BE2C (cell line): ENCODE measurements around the gene MRPL55.

Source experiments
- DNase-seq: peaks from one replicate; pipeline ENCODE4 v3.0.0-alpha.2; 2020
- H3K27me3 ChIP-seq: fragments of 250-450 bp; sonication (Bioruptor Pico); 2 replicates; pipeline ENCODE4 v1.5.1; 2020; ENCODE audit warnings: mild to moderate bottlenecking
- H3K36me3 ChIP-seq: fragments of 250-450 bp; sonication (Bioruptor Pico); 2 replicates; pipeline ENCODE4 v1.5.1; 2020; ENCODE audit warnings: mild to moderate bottlenecking
- H3K4me1 ChIP-seq: fragments of 250-450 bp; sonication (Bioruptor Pico); 2 replicates; pipeline ENCODE4 v1.5.1; 2020
- H3K4me3 ChIP-seq: 2 replicates; pipeline ENCODE4 v1.5.1; 2011; ENCODE audit warnings: low read depth, low read length
- H3K9me3 ChIP-seq: fragments of 250-450 bp; sonication (Bioruptor Pico); 2 replicates; pipeline ENCODE4 v1.5.1; 2020
- TF ChIP-seq, protein P1 (sequence below): IDR thresholded peaks from 2 replicates; pipeline ENCODE4 v1.5.1; 2012; ENCODE audit warnings: mild to moderate bottlenecking, low read depth, low read length

MRPL55 gene

DNA sequence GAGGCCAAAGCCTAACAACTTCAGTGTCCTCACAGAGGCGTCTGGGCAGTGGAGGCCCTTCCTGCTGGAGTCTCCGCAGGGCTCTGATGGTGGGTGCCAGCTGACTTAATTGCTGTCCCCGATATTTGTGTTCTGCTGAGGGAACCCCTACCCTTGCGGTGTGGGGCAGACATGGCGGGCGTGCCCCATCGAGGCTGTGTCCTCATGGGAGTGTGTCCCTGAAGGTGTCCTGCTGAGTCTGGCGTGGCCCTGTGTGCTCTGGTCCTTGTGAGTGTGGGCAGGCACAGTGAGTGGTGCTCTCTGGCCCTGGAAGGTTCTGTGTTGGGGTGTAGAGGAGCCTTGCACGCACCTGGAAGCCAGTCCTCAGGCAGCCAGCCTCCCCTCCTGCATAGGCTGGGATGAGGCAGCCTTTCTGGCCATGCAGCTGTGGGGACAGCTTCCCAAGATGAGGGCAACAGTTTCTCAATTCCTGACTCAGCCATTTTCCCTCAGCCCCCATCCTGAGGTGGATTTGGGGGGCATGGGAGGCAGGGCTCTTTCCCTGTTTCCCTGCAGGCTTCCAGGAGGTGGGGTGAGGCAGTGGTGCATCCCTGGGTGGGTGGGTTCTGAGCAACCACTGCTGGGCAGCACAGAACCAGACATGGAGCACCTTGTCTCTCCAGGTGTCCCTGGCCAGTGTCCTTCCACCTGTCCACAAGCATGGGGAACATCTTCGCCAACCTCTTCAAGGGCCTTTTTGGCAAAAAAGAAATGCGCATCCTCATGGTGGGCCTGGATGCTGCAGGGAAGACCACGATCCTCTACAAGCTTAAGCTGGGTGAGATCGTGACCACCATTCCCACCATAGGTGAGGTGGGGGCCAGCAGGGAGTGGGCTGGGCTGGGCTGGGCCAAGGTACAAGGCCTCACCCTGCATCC, 12.4 kb downstream of the MRPL55 start:
- peaks cover 68% of the 10 kb centered on the region for H3K36me3 ChIP-seq
- H3K9me3 ChIP-seq, result peaks cover 13% of the 10 kb centered on the region
- no peaks in the 10 kb centered on the region for H3K4me1 ChIP-seq

GRCh38 chr1:228095938-228096337, 13.2 kb downstream of the MRPL55 start:
- Histone ChIP-seq H3K9me3 (peaks cover 13% of the 10 kb centered on the region), H3K4me3 (no peak overlapping the region), H3K36me3 (peaks cover 72% of the 10 kb centered on the region), H3K4me1 (no peaks in the 10 kb centered on the region), H3K27me3 (no peaks in the 10 kb centered on the region)
- TF ChIP-seq, protein P1, sequence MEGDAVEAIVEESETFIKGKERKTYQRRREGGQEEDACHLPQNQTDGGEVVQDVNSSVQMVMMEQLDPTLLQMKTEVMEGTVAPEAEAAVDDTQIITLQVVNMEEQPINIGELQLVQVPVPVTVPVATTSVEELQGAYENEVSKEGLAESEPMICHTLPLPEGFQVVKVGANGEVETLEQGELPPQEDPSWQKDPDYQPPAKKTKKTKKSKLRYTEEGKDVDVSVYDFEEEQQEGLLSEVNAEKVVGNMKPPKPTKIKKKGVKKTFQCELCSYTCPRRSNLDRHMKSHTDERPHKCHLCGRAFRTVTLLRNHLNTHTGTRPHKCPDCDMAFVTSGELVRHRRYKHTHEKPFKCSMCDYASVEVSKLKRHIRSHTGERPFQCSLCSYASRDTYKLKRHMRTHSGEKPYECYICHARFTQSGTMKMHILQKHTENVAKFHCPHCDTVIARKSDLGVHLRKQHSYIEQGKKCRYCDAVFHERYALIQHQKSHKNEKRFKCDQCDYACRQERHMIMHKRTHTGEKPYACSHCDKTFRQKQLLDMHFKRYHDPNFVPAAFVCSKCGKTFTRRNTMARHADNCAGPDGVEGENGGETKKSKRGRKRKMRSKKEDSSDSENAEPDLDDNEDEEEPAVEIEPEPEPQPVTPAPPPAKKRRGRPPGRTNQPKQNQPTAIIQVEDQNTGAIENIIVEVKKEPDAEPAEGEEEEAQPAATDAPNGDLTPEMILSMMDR, result no peak
- no peak for DNase-seq

More for the DNA sequence above, 12.4 kb downstream of the MRPL55 start:
- TF ChIP-seq, protein P1, result no peak
- no peak for DNase-seq
- Histone ChIP-seq H3K27me3 (no peaks in the 10 kb centered on the region), H3K4me3 (no peak overlapping the region)

- no peak for DNase-seq
- peaks cover 74% of the 10 kb centered on the region for H3K36me3 ChIP-seq
- H3K4me1 ChIP-seq, result no peaks in the 10 kb centered on the region
- no peak overlapping the region for H3K4me3 ChIP-seq
- H3K27me3 ChIP-seq, result no peaks in the 10 kb centered on the region
- H3K9me3 ChIP-seq, result peaks cover 13% of the 10 kb centered on the region
- TF ChIP-seq, protein P1, result no peak
Measured at GRCh38 chr1:228095161-228095560, 13.9 kb downstream of the MRPL55 start.

GRCh38 chr1:228094432-228095016, 14.6 kb downstream of the MRPL55 start:
- peaks cover 74% of the 10 kb centered on the region for H3K36me3 ChIP-seq
- H3K4me1 ChIP-seq, result no peaks in the 10 kb centered on the region
- peaks cover 13% of the 10 kb centered on the region for H3K9me3 ChIP-seq
- TF ChIP-seq, protein P1, result no peak
- no peak overlapping the region for H3K4me3 ChIP-seq
- no peaks in the 10 kb centered on the region for H3K27me3 ChIP-seq
- DNase-seq, result no peak

DNA sequence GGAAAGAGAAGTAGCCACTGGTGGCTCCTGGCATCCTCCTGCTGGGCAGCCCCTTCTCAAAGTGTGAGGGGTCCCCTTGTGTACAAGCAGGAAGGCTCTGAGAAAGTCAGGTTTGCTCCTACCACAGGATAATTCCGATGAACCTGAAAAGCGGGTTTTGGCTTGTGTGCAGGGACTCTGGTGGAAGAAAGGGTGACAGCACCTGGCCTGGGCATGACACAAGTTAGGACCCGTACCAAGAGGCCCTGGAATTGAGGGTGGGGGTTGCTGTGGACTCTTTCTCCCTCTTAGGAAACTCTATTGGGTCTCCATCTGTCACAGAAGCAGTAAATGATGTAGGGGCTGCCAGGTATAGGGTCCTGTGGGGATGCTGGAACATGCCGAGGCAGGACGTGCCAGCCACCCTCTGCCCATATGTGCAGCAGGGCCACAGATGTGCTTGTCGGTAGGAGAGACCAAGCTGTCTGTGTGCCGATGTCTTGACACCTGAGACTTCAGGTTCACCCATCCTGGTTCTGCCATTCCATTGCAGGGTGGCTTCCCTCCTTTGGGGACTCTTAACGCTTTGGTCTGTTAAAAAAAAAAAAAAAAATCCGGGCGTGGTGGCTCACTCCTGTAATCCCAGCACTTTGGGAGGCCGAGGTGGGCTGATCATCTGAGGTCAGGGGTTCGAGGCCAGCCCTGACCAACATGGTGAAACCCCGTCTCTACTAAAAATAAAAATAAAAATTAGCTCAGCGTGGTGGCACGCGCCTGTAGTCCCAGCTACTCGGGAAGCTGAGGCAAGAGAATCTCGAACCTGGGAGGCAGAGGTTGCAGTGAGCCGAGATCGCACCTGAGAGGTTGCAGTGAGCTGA, 15.8 kb downstream of the MRPL55 start:
- no peaks in the 10 kb centered on the region for H3K4me1 ChIP-seq
- peaks cover 76% of the 10 kb centered on the region for H3K36me3 ChIP-seq
- H3K4me3 ChIP-seq, result no peak overlapping the region

More for the DNA sequence above, 15.8 kb downstream of the MRPL55 start:
- no peak for DNase-seq
- TF ChIP-seq, protein P1, result no peak
- H3K27me3 ChIP-seq, result no peaks in the 10 kb centered on the region
- peaks cover 13% of the 10 kb centered on the region for H3K9me3 ChIP-seq
